RKO (cell line): ENCODE data around the gene UMPS.

Experiments
- DNase-seq: peaks from one replicate; pipeline ENCODE4 v3.0.0-alpha.2; 2016; ENCODE audit warnings: low spot score

UMPS gene

GRCh38 chr3:124730129-124730940 is at the start of gene UMPS:
Gene UMPS, plus strand, starts transcription at chr3:124730452. Its CDS starts 20 bp downstream, at chr3:124730472.
- peak; percentile 89 for DNase-seq

- DNase-seq: no peak
Observed at GRCh38 chr3:124680521-124680920, 49.7 kb upstream of the UMPS start.

- DNase-seq: no peak
Observed at GRCh38 chr3:124682263-124682662, 48.0 kb upstream of the UMPS start.

- DNase-seq: no peak
Observed at GRCh38 chr3:124684459-124684858, 45.8 kb upstream of the UMPS start.

- DNase-seq: no peak
Observed at GRCh38 chr3:124685067-124685466, 45.2 kb upstream of the UMPS start.

- no peak for DNase-seq
Observed at GRCh38 chr3:124685481-124685880, 44.8 kb upstream of the UMPS start.

GRCh38 chr3:124686028-124686670 is 44.1 kb upstream of the UMPS start:
- no peak for DNase-seq

GRCh38 chr3:124688581-124689454 is 41.4 kb upstream of the UMPS start:
- peak; percentile 70 for DNase-seq

- no peak for DNase-seq
Observed at GRCh38 chr3:124691599-124691998, 38.7 kb upstream of the UMPS start.

GRCh38 chr3:124694486-124694885 is 35.8 kb upstream of the UMPS start:
- no peak for DNase-seq

GRCh38 chr3:124695369-124695768 is 34.9 kb upstream of the UMPS start:
- DNase-seq: no peak

- no peak for DNase-seq
Observed at GRCh38 chr3:124696006-124696405, 34.2 kb upstream of the UMPS start.

GRCh38 chr3:124697302-124697701 is 33.0 kb upstream of the UMPS start:
- DNase-seq: no peak

- DNase-seq: no peak
Observed at GRCh38 chr3:124698030-124698770, 32.1 kb upstream of the UMPS start.

GRCh38 chr3:124699051-124699450 is 31.2 kb upstream of the UMPS start:
- no peak for DNase-seq

GRCh38 chr3:124699686-124700396 is 30.4 kb upstream of the UMPS start:
- DNase-seq: no peak

GRCh38 chr3:124700880-124701684 is 29.2 kb upstream of the UMPS start:
- peak; percentile 23 for DNase-seq

- DNase-seq: peak; percentile 32
Observed at GRCh38 chr3:124701687-124702086, 28.6 kb upstream of the UMPS start.

- DNase-seq: no peak
Observed at GRCh38 chr3:124702950-124703349, 27.3 kb upstream of the UMPS start.

GRCh38 chr3:124705552-124705951 is 24.7 kb upstream of the UMPS start:
- DNase-seq: no peak
